AG04450 (cell line): ENCODE measurements around the gene IQCB1. TPM values are rescaled to one million over a fixed set of nuclear protein-coding genes. Genes with fewer than 3 reads are reported as not detected.

Experiments
- CTCF ChIA-PET: fragments of 300-600, 350-600 bp; formaldehyde crosslinking; extraction: SDS; loops from one replicate; lab custom pipeline; 2022; ENCODE audit warnings: antibody characterized with exemption, inconsistent platforms; lab: Charles Lee
- POLR2A ChIA-PET: fragments of 350-600 bp; formaldehyde crosslinking; extraction: SDS; loops from one replicate; lab custom pipeline; 2021; ENCODE audit warnings: antibody characterized with exemption, inconsistent platforms; lab: Yijun Ruan, JAX
- DNase-seq: peaks from one replicate; pipeline ENCODE4 v3.0.0-alpha.2; 2011; ENCODE audit warnings: low read depth, low spot score
- H3K27ac ChIP-seq: one replicate; pipeline ENCODE4 v1.5.1; 2012; ENCODE audit warnings: low read depth, low read length, control low read depth
- H3K27me3 ChIP-seq: one replicate; pipeline ENCODE4 v1.6.0; 2012; ENCODE audit warnings: low read length; ENCODE audit not compliant: control insufficient read depth, insufficient read depth
- H3K4me3 ChIP-seq: 2 replicates; pipeline ENCODE4 v1.5.1; 2011; ENCODE audit warnings: mild to moderate bottlenecking, low read depth, low read length, control low read depth
- H3K9me3 ChIP-seq: 2 replicates; pipeline ENCODE4 v1.5.1; 2012; ENCODE audit warnings: low read length; ENCODE audit not compliant: control insufficient read depth, insufficient read depth
- polyA plus RNA-seq: library from polyadenylated mRNA; depleted of rRNA; stranded (reverse); fragments of >200 nt; gene quantifications from 2 replicates; pipeline ENCODE4 v1.2.3, GENCODE V29; 2011
- TF ChIP-seq, protein P1 (sequence below): IDR thresholded peaks from 2 replicates; pipeline ENCODE4 v1.5.1; 2011; ENCODE audit warnings: low read depth, low read length, control low read depth, inconsistent platforms

The IQCB1 gene
- polyA plus RNA-seq, 1 experiment: 19.3 TPM

DNA sequence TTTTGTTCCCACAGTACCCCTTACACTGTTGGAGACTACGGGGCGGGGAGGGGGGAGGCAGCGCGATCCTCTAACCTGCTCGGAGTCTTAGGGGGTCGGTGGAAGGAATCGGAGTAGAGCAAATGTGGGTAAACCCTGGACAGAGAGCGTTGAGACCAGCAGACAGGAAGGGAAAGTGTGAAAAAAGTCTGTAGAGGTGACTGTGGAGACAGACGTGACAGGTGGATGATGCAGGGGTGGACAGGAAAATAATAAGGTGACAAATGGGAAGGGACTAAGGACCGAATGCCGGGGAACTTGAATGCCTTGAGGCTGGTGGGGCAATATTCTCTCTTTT, 573 bp upstream of the IQCB1 start:
- ChIA-PET CTCF (no interaction called here), POLR2A (no interaction called here)
- DNase-seq: no peak
- TF ChIP-seq, protein P1, sequence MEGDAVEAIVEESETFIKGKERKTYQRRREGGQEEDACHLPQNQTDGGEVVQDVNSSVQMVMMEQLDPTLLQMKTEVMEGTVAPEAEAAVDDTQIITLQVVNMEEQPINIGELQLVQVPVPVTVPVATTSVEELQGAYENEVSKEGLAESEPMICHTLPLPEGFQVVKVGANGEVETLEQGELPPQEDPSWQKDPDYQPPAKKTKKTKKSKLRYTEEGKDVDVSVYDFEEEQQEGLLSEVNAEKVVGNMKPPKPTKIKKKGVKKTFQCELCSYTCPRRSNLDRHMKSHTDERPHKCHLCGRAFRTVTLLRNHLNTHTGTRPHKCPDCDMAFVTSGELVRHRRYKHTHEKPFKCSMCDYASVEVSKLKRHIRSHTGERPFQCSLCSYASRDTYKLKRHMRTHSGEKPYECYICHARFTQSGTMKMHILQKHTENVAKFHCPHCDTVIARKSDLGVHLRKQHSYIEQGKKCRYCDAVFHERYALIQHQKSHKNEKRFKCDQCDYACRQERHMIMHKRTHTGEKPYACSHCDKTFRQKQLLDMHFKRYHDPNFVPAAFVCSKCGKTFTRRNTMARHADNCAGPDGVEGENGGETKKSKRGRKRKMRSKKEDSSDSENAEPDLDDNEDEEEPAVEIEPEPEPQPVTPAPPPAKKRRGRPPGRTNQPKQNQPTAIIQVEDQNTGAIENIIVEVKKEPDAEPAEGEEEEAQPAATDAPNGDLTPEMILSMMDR: no peak
- Histone ChIP-seq H3K27ac (no peak overlapping the region), H3K27me3 (no peaks in the 10 kb centered on the region), H3K4me3 (peak overlapping the region; percentile 88), H3K9me3 (no peaks in the 10 kb centered on the region; the same call in 1 of the 2 replicates)

DNA sequence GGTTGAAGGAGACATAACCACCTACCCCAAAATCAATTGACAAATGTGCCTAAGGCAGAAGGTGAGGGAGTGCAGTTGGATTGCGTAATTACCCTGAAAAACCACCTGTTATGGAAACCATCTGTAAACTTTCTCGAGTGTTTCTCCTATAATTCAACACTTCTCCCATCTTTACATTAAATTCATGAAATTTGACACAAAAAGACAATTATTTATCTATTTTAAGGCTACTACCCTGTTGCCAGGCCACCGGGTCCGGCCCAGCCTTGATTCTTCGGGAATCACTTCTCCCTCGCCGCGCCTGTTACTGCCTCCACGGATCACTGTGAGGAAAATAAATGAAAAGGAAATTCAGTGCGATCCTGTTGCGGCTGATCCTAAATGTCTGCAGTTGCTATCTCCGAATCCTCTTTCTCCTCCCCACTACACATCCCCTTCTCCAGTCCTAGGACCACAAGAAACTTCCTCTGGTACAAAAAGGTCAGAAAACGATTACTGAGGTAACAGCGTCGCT, 646 bp downstream of the IQCB1 start:
- Histone ChIP-seq H3K4me3 (peak overlapping the region; percentile 88), H3K27ac (peak overlapping the region; percentile 69), H3K9me3 (no peaks in the 10 kb centered on the region), H3K27me3 (no peaks in the 10 kb centered on the region)
- ChIA-PET POLR2A (no interaction called here), CTCF (interaction anchor here (1.1 kb wide), 1 partner anchor 14 kb away, joined by 4 read pairs; no protein-coding TSS in a partner anchor)
- TF ChIP-seq, protein P1: no peak
- DNase-seq: no peak

DNA sequence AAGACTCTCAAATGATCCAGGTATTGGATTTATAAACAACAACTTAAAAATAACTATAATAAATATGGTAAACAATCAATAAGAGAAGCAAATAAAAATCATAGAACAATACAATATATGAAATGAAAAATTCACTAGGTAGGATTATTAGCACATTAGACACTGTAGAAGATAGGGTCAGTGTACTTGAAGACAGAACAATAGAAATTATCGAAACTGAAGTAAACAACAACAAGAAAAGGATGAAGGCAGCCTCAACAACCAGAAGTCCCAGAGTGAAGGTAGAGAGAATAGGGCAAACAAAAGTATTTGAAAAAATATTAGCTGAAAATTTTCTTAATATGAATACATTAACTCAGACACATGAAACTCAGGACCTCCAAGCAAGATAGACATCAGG, 11.9 kb downstream of the IQCB1 start:
- Histone ChIP-seq H3K27ac (no peak overlapping the region), H3K4me3 (no peak overlapping the region), H3K27me3 (no peaks in the 10 kb centered on the region), H3K9me3 (no peaks in the 10 kb centered on the region)
- ChIA-PET POLR2A (no interaction called here), CTCF (no interaction called here)
- TF ChIP-seq, protein P1: no peak
- DNase-seq: no peak

DNA sequence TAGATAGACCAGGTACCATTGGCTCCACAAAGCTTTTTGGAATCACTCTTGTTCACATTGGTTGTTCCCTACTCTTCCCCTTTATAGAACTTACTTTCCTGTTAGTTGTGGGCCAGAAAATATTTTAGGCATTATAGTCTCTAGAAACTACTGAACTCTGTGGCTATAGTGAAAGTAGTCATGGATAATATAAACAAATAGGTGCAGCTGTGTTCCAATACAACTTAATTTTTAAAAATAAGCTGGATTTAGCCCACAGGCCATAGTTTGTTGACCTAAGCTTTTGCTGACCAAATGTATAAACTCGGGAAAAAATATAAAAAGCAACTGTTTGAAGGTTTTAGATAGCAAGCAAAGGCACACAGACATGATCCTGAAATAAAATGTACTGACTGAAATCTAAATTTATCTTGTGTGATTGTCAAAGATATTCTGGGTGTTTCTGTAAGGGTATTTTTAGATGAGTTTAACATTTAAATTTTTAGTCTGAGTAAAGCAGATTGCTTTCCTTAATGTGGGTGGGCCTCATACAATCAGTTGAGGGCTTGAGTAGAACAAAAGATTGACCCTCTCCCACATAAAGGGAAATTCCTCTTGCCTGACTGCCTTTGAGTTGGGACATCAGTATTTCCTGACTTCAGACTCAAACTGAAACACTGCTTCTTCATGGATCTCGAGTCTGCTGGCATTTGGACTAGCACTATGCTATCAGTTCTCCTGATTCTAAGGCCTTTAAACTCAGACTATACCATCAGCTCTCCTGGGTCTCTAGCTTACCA, 13.2 kb downstream of the IQCB1 start:
- POLR2A ChIA-PET: no interaction called here
- no peak overlapping the region for H3K27ac ChIP-seq
- H3K9me3 ChIP-seq: no peaks in the 10 kb centered on the region
- H3K27me3 ChIP-seq: no peaks in the 10 kb centered on the region
- CTCF ChIA-PET: no interaction called here
- TF ChIP-seq, protein P1: no peak
- DNase-seq: no peak
- no peak overlapping the region for H3K4me3 ChIP-seq

DNA sequence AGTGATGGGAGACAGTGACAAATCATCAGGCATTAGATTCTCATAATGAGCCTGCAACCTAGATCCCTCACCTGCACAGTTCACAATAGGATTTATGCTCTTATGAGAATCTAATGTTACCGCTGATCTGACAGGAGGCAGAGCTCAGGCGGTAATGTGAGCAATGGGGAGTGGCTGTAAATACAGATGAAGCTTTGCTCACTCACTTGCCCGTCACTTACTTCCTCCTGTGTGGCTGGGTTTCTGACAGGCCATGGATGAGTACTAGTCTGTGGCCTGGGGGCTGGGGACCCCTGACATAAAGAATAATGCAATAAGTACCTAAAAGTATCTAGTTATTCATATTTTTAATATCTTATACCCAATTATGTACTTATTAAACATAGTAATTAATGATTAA, 15.6 kb downstream of the IQCB1 start:
- TF ChIP-seq, protein P1: no peak
- POLR2A ChIA-PET: no interaction called here
- H3K9me3 ChIP-seq: no peaks in the 10 kb centered on the region
- CTCF ChIA-PET: no interaction called here
- DNase-seq: no peak
- no peaks in the 10 kb centered on the region for H3K27me3 ChIP-seq
- H3K27ac ChIP-seq: no peak overlapping the region
- no peak overlapping the region for H3K4me3 ChIP-seq
